ENCODE measurements around the gene KIRREL1. TPM values are rescaled to one million over a fixed set of nuclear protein-coding genes. Genes with fewer than 3 reads are reported as not detected.

The KIRREL1 gene
- total RNA-seq, 4 donors from 2014 or later = 34.1 to 102 (median 57.4) TPM

DNA sequence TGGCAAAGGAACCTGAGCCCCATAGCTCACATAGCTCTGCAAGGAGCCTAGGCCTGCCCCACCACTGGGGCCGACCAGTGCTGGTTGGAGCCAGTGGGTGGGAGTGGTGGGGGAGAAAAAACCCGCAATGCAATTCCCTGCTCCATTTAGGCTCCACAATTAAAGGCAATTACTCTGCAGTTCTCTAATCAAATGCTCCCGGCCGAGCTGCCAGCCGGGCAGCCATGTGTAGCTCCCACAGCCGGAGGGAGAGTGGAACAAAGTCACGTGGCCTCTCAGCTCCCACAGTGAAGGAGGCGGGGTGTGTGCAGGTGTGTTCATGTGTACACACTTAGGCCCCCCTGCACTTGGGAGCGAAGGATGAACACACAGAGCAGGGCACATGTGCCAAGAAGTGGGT is 81.6 kb downstream of the KIRREL1 start:
- H3K27me3 ChIP-seq = no peaks in the 10 kb centered on the region
- H3K36me3 ChIP-seq = no peaks in the 10 kb centered on the region
- TF ChIP-seq, protein P1, sequence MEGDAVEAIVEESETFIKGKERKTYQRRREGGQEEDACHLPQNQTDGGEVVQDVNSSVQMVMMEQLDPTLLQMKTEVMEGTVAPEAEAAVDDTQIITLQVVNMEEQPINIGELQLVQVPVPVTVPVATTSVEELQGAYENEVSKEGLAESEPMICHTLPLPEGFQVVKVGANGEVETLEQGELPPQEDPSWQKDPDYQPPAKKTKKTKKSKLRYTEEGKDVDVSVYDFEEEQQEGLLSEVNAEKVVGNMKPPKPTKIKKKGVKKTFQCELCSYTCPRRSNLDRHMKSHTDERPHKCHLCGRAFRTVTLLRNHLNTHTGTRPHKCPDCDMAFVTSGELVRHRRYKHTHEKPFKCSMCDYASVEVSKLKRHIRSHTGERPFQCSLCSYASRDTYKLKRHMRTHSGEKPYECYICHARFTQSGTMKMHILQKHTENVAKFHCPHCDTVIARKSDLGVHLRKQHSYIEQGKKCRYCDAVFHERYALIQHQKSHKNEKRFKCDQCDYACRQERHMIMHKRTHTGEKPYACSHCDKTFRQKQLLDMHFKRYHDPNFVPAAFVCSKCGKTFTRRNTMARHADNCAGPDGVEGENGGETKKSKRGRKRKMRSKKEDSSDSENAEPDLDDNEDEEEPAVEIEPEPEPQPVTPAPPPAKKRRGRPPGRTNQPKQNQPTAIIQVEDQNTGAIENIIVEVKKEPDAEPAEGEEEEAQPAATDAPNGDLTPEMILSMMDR (IDR thresholded peaks at IDR 0.05) = no peak
- TF ChIP-seq POLR2A (IDR thresholded peaks at IDR 0.05) = no peak
- H3K4me1 ChIP-seq = peaks cover 5 to 8% of the 10 kb centered on the region in 2 donors
- no peak for DNase-seq
- no peaks in the 10 kb centered on the region for H3K9me3 ChIP-seq
- intact Hi-C loops (cut with DNase I; ENCODE audit: low total_unique reads) = no loop called here
- H3K4me3 ChIP-seq = no peak overlapping the region
- no peak overlapping the region for H3K27ac ChIP-seq

DNA sequence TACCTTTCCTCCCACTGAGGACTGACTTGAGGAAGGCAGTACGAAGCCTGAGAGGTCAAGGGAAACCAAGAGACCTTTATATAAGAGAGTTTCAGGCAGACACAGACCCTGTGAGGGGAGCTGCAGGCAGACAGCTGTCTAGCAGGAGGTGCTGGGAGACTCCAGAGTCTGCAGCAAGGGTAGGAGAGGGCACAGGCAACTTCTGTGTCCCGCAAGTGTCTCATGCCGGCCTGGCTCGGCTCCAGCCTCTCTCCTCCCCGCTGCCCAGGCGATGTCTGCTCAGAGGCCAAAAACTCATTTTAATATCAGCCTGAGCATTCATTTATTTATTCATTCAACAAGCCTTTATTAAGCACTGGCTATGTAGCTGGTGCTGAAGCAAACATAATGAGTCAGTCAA is 83.0 kb downstream of the KIRREL1 start:
- intact Hi-C loops (cut with DNase I; ENCODE audit: low total_unique reads) = no loop called here
- H3K36me3 ChIP-seq = no peaks in the 10 kb centered on the region

DNA sequence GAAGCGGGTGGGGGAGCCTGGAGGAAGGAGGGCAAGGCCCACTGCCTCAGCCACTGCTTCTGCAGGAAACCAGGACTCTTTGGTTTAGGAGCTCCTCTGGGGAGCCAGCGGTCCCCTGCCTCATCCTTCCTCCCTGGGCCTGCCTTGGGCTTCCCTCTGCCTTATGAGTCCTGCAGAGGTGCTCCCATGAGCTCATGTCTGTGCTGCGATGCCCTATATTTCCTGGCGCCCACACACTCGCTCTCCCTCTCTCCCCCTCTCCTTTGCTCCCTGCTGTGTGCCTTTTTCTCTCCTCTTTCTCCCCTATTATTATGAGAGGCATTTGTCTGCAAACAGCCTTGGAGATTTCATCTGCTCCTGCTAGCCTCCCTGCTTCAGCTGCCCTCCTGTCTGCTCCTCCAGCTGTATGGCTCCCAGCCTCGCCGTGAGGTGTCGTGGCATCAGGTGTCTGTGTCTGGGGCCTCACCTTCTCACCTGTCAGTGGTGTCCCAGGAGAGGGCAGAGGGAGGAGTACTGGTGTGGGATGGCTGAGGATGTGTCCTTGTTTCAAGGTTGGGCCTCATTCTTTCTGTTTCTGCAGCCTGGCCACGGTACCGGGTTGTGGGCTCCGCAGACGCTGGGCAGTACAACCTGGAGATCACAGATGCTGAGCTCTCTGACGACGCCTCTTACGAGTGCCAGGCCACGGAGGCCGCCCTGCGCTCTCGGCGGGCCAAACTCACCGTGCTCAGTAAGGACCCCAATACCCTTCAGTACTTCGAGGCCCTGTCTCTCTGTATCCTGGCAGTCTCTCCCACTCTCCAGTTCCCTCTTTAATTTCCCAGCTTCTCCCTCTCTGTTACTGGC is 84.2 kb downstream of the KIRREL1 start:
- no peaks in the 10 kb centered on the region for H3K4me1 ChIP-seq
- H3K36me3 ChIP-seq = no peaks in the 10 kb centered on the region
- H3K27ac ChIP-seq = no peak overlapping the region
- no peaks in the 10 kb centered on the region for H3K27me3 ChIP-seq
- DNase-seq = no peak
- no peaks in the 10 kb centered on the region for H3K9me3 ChIP-seq
- no peak for TF ChIP-seq POLR2A (IDR thresholded peaks at IDR 0.05)
- TF ChIP-seq, protein P1 (IDR thresholded peaks at IDR 0.05) = no peak
- intact Hi-C loops (cut with DNase I; ENCODE audit: low total_unique reads) = no loop called here
- H3K4me3 ChIP-seq = no peak overlapping the region

More for the DNA sequence above, 83.0 kb downstream of the KIRREL1 start:
- TF ChIP-seq, protein P1 (IDR thresholded peaks at IDR 0.05) = no peak
- no peak for TF ChIP-seq POLR2A (IDR thresholded peaks at IDR 0.05)
- H3K4me1 ChIP-seq = peaks cover 0 to 4% of the 10 kb centered on the region in 2 donors
- DNase-seq = no peak
- H3K27me3 ChIP-seq = no peaks in the 10 kb centered on the region
- H3K27ac ChIP-seq = no peak overlapping the region
- H3K4me3 ChIP-seq = no peak overlapping the region
- no peaks in the 10 kb centered on the region for H3K9me3 ChIP-seq

DNA sequence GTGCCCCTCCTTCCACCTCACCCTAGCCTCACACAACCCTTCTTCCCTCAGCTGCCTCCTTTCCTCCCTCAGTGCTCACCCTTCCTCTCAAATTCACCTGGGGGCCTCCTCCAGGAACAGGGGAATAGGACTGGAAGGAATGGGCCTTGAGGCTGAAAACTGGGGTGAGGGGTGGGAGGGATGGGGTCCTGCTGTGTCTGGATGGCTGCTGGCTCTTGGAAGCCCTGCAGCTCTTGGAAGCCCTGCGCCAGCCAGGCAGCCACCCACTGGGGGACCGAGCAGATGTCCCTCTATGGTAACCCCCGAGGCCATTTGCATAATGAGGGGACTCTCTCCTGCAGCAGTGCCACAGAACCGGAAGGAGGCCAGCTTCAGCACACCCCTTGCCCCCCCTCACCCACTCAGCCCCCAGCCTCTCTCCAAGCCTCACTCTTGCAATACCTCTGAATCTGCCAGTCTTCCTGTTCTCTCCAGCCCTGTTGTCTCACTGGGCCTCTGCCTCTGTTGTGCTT is 85.2 kb downstream of the KIRREL1 start:
- TF ChIP-seq POLR2A (IDR thresholded peaks at IDR 0.05) = no peak
- TF ChIP-seq, protein P1 (IDR thresholded peaks at IDR 0.05) = no peak
- no peaks in the 10 kb centered on the region for H3K4me1 ChIP-seq
- DNase-seq = no peak
- no peaks in the 10 kb centered on the region for H3K36me3 ChIP-seq
- intact Hi-C loops (cut with DNase I; ENCODE audit: low total_unique reads) = no loop called here
- no peak overlapping the region for H3K4me3 ChIP-seq
- H3K27ac ChIP-seq = no peak overlapping the region
- no peaks in the 10 kb centered on the region for H3K27me3 ChIP-seq
- H3K9me3 ChIP-seq = no peaks in the 10 kb centered on the region

DNA sequence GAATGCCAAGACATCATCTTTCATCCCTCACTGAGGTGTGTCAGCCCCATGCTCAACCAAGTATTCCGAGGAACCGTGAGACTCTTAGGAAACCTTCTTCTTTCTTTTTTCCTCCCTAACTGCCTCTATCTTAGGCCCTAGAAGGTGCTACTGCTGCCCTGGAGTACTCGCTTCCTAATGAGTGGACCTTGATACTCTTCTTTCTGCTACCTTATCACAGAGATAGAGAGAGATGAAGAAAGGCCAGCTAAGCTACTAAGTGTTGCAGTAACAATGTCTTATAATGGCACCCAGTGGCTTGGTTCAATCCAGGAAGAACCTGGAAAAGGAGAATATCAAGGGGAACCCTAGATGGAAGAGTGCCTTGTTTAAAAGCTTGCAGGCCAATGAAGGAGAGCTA is 86.6 kb downstream of the KIRREL1 start:
- intact Hi-C loops (cut with DNase I; ENCODE audit: low total_unique reads) = loop anchor here (10.0 kb wide), 1 partner anchor 45 kb away; no protein-coding TSS in a partner anchor
- H3K36me3 ChIP-seq = no peaks in the 10 kb centered on the region
- no peaks in the 10 kb centered on the region for H3K27me3 ChIP-seq
- no peaks in the 10 kb centered on the region for H3K9me3 ChIP-seq
- TF ChIP-seq, protein P1 (IDR thresholded peaks at IDR 0.05) = no peak
- TF ChIP-seq POLR2A (IDR thresholded peaks at IDR 0.05) = no peak
- H3K4me3 ChIP-seq = no peak overlapping the region
- no peaks in the 10 kb centered on the region for H3K4me1 ChIP-seq
- no peak for DNase-seq
- H3K27ac ChIP-seq = no peak overlapping the region
